ENCODE measurements around the gene CDKN2B-AS1. TPM values are rescaled to one million over a fixed set of nuclear protein-coding genes. Genes with fewer than 3 reads are reported as not detected.

CDKN2B-AS1 gene
- total and polyA plus RNA-seq, 11 donors = 0.38 to 0.80 (median 0.54) TPM; not detected in 6

- no peak for TF ChIP-seq POLR2A (IDR thresholded peaks at IDR 0.05)
- TF ChIP-seq, protein P1, sequence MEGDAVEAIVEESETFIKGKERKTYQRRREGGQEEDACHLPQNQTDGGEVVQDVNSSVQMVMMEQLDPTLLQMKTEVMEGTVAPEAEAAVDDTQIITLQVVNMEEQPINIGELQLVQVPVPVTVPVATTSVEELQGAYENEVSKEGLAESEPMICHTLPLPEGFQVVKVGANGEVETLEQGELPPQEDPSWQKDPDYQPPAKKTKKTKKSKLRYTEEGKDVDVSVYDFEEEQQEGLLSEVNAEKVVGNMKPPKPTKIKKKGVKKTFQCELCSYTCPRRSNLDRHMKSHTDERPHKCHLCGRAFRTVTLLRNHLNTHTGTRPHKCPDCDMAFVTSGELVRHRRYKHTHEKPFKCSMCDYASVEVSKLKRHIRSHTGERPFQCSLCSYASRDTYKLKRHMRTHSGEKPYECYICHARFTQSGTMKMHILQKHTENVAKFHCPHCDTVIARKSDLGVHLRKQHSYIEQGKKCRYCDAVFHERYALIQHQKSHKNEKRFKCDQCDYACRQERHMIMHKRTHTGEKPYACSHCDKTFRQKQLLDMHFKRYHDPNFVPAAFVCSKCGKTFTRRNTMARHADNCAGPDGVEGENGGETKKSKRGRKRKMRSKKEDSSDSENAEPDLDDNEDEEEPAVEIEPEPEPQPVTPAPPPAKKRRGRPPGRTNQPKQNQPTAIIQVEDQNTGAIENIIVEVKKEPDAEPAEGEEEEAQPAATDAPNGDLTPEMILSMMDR (IDR thresholded peaks at IDR 0.05) = no peak
- no peaks in the 10 kb centered on the region for H3K36me3 ChIP-seq
- 94 to 100% (median 96%) methylated on average over 2 to 10 of the region's 10 CpGs for WGBS, 4 donors
- intact Hi-C loops (cut with DNase I) = no loop called here
- no peak overlapping the region for H3K4me3 ChIP-seq
- H3K9me3 ChIP-seq = no peaks in the 10 kb centered on the region
- DNase-seq (no peak), ATAC-seq (no peak)
- H3K27ac ChIP-seq = no peak overlapping the region
- H3K4me1 ChIP-seq = peaks cover 0 to 24% (median 12%) of the 10 kb centered on the region in 12 donors
- no peaks in the 10 kb centered on the region for H3K27me3 ChIP-seq
These were observed 159.5 kb downstream of the CDKN2B-AS1 start for GRCh38 chr9:22154064-22154463.

GRCh38 chr9:22156586-22156985, 162.0 kb downstream of the CDKN2B-AS1 start:
- Histone ChIP-seq H3K36me3 (no peaks in the 10 kb centered on the region), H3K27me3 (no peaks in the 10 kb centered on the region), H3K4me3 (no peak overlapping the region), H3K27ac (no peak overlapping the region), H3K9me3 (no peaks in the 10 kb centered on the region), H3K4me1 (peaks cover 0 to 30% (median 13%) of the 10 kb centered on the region in 12 donors)
- DNase-seq (no peak), ATAC-seq (no peak)
- intact Hi-C loops (cut with DNase I) = no loop called here
- 86 to 91% (median 87%) methylated on average over 6 of the region's 6 CpGs for WGBS, 4 donors
- TF ChIP-seq, protein P1 (IDR thresholded peaks at IDR 0.05) = no peak
- no peak for TF ChIP-seq POLR2A (IDR thresholded peaks at IDR 0.05)

- no peaks in the 10 kb centered on the region for H3K36me3 ChIP-seq
- DNase-seq (no peak), ATAC-seq (no peak)
- no peak overlapping the region for H3K4me3 ChIP-seq
- intact Hi-C loops (cut with DNase I) = no loop called here
- no peaks in the 10 kb centered on the region for H3K9me3 ChIP-seq
- H3K4me1 ChIP-seq = peaks cover 0 to 30% (median 13%) of the 10 kb centered on the region in 12 donors
- no peaks in the 10 kb centered on the region for H3K27me3 ChIP-seq
- no peak for TF ChIP-seq POLR2A (IDR thresholded peaks at IDR 0.05)
- TF ChIP-seq, protein P1 (IDR thresholded peaks at IDR 0.05) = no peak
- no peak overlapping the region for H3K27ac ChIP-seq
These were observed 162.7 kb downstream of the CDKN2B-AS1 start for GRCh38 chr9:22157276-22157675.

DNA sequence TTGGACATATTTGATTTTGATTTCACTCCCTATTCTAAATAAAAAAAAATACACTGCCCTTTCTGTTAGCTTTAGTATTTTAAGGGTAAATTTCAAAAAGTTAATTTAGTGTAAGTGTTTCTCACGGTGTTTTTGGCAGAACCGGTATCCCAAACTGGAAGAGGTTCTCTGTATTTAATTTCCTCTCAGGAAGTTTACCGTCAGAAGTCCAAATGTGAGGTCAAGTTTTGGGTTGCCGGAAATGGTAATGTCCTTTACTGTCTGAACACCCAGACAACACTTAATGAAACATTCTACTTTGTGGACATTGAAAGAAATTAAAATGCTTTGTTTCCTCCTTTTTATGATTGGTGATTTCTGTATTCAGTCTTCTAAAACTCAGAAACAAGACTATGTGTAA, 163.2 kb downstream of the CDKN2B-AS1 start:
- H3K36me3 ChIP-seq = no peaks in the 10 kb centered on the region
- DNase-seq (no peak), ATAC-seq (no peak)
- H3K27me3 ChIP-seq = no peaks in the 10 kb centered on the region
- H3K27ac ChIP-seq = peak overlapping the region in 3 of 12 donors; percentile 3 to 59 (median 5)
- intact Hi-C loops (cut with DNase I) = no loop called here
- peaks cover 0 to 30% (median 13%) of the 10 kb centered on the region in 12 donors for H3K4me1 ChIP-seq
- H3K9me3 ChIP-seq = no peaks in the 10 kb centered on the region
- WGBS, 4 donors = 47 to 52% (median 50%) methylated on average over 4 of the region's 4 CpGs
- H3K4me3 ChIP-seq = no peak overlapping the region
- TF ChIP-seq, protein P1 (IDR thresholded peaks at IDR 0.05) = no peak
- no peak for TF ChIP-seq POLR2A (IDR thresholded peaks at IDR 0.05)
